ENCODE data around the gene ACAA1. TPM values are rescaled to one million over a fixed set of nuclear protein-coding genes. Genes with fewer than 3 reads are reported as not detected.

The ACAA1 gene
- total and polyA plus RNA-seq, 2 of the 4 experiments (the other 2 are of a cell fraction): 30.8 to 62.4 TPM

GRCh38 chr3:38153221-38153620, 16.3 kb upstream of the ACAA1 start:
- Histone ChIP-seq H3K9ac (ENCODE audit: low read depth, low read length) (no peak overlapping the region), H3K56ac (ENCODE audit: extremely low read depth, insufficient read depth, low read length) (no peak overlapping the region), H3K4ac (ENCODE audit: low read depth, low read length) (no peak overlapping the region), H2AK9ac (replicated peaks; ENCODE audit: low read depth, low read length, poor library complexity) (no peak overlapping the region), H3K4me1 (ENCODE audit: control insufficient read depth, insufficient read depth, low read length) (no peaks in the 10 kb centered on the region), H4K91ac (ENCODE audit: insufficient read depth, low read depth, low read length) (no peak overlapping the region), H4K20me1 (ENCODE audit: insufficient read depth, low read length) (no peaks in the 10 kb centered on the region), H2BK120ac (ENCODE audit: low read depth, low read length) (no peak overlapping the region), H3K27me3 (ENCODE audit: control insufficient read depth, insufficient read depth, low read length) (no peaks in the 10 kb centered on the region), H3K9me3 (ENCODE audit: control insufficient read depth, insufficient read depth, low read length) (no peaks in the 10 kb centered on the region), H3K27ac (ENCODE audit: insufficient read depth, low read length) (no peak overlapping the region), H4K8ac (ENCODE audit: low read depth in 2 of 2, low read length in 2 of 2) (no peak overlapping the region), H3K4me3 (ENCODE audit: insufficient read depth, low read depth, low read length) (no peak overlapping the region), H2AK5ac (ENCODE audit: low read depth, low read length) (no peak overlapping the region), H2BK15ac (ENCODE audit: low read depth, low read length) (no peak overlapping the region), H2BK20ac (ENCODE audit: low read depth, low read length) (no peak overlapping the region), H3K23ac (ENCODE audit: low read depth, low read length) (no peak overlapping the region), H3K14ac (replicated peaks; ENCODE audit: low read depth, low read length) (no peak overlapping the region), H3K9me1 (ENCODE audit: insufficient read depth, low read length) (no peaks in the 10 kb centered on the region), H2AFZ (replicated peaks; ENCODE audit: low read length, poor library complexity) (no peak overlapping the region), H2BK5ac (ENCODE audit: low read depth, low read length, poor library complexity, severe bottlenecking) (no peak overlapping the region), H3K4me2 (ENCODE audit: low read depth, low read length) (no peak overlapping the region), H3K18ac (ENCODE audit: low read depth, low read length) (no peak overlapping the region), H3K36me3 (ENCODE audit: control insufficient read depth, insufficient read depth, low read length) (no peaks in the 10 kb centered on the region), H4K5ac (ENCODE audit: low read depth, low read length) (no peak overlapping the region), H3K79me1 (ENCODE audit: low read depth in 1 of 2, low read length in 2 of 2) (no peaks in the 10 kb centered on the region)
- dilution Hi-C loops (cut with HindIII; ENCODE audit: low sequenced_read_pairs, unreplicated experiment): no loop called here
- no TSS peak for BruUV-seq (replicated peaks)
- DNase-seq: no peak
- WGBS, 2 experiments (ENCODE audit: extremely low coverage in 2 of 2, insufficient read length in 1 of 2): no CpG with 5 or more reads among the region's 2 CpGs
- no peak for ATAC-seq (ENCODE audit: low read depth)
- intact Hi-C loops (cut with micrococcal nuclease): no loop called here
- TF ChIP-seq MAFK (IDR thresholded peaks at IDR 0.05; ENCODE audit: low read depth, low read length) (no peak), MXI1 (IDR thresholded peaks at IDR 0.05; ENCODE audit: borderline replicate concordance, low read depth, low read length) (no peak), CEBPB (IDR thresholded peaks at IDR 0.05; ENCODE audit: low read depth, low read length) (no peak), RFX5 (IDR thresholded peaks at IDR 0.05; ENCODE audit: low read depth, low read length) (no peak)
- TF ChIP-seq, protein P1, sequence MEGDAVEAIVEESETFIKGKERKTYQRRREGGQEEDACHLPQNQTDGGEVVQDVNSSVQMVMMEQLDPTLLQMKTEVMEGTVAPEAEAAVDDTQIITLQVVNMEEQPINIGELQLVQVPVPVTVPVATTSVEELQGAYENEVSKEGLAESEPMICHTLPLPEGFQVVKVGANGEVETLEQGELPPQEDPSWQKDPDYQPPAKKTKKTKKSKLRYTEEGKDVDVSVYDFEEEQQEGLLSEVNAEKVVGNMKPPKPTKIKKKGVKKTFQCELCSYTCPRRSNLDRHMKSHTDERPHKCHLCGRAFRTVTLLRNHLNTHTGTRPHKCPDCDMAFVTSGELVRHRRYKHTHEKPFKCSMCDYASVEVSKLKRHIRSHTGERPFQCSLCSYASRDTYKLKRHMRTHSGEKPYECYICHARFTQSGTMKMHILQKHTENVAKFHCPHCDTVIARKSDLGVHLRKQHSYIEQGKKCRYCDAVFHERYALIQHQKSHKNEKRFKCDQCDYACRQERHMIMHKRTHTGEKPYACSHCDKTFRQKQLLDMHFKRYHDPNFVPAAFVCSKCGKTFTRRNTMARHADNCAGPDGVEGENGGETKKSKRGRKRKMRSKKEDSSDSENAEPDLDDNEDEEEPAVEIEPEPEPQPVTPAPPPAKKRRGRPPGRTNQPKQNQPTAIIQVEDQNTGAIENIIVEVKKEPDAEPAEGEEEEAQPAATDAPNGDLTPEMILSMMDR (conservative IDR thresholded peaks at IDR 0.05; ENCODE audit: low read depth, low read length): no peak
- TF ChIP-seq, protein P2, sequence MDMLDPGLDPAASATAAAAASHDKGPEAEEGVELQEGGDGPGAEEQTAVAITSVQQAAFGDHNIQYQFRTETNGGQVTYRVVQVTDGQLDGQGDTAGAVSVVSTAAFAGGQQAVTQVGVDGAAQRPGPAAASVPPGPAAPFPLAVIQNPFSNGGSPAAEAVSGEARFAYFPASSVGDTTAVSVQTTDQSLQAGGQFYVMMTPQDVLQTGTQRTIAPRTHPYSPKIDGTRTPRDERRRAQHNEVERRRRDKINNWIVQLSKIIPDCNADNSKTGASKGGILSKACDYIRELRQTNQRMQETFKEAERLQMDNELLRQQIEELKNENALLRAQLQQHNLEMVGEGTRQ (IDR thresholded peaks at IDR 0.05; ENCODE audit: low read depth, low read length): no peak
- TF ChIP-seq, protein P3, sequence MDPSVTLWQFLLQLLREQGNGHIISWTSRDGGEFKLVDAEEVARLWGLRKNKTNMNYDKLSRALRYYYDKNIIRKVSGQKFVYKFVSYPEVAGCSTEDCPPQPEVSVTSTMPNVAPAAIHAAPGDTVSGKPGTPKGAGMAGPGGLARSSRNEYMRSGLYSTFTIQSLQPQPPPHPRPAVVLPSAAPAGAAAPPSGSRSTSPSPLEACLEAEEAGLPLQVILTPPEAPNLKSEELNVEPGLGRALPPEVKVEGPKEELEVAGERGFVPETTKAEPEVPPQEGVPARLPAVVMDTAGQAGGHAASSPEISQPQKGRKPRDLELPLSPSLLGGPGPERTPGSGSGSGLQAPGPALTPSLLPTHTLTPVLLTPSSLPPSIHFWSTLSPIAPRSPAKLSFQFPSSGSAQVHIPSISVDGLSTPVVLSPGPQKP (IDR thresholded peaks at IDR 0.05; ENCODE audit: borderline replicate concordance, low read depth, low read length): no peak
- CTCF ChIA-PET: interaction anchor here (1.0 kb wide), 2 partner anchors 30 to 193 kb away, joined by 3 read pairs; partner anchors contain the start of gene XYLB
- in situ Hi-C loops (cut with MboI; ENCODE audit: low sequenced_read_pairs): no loop called here
- POLR2A ChIA-PET (ENCODE audit: unreplicated experiment): no interaction called here
